ENCODE data around the gene DNAAF6.

DNAAF6 gene

DNA sequence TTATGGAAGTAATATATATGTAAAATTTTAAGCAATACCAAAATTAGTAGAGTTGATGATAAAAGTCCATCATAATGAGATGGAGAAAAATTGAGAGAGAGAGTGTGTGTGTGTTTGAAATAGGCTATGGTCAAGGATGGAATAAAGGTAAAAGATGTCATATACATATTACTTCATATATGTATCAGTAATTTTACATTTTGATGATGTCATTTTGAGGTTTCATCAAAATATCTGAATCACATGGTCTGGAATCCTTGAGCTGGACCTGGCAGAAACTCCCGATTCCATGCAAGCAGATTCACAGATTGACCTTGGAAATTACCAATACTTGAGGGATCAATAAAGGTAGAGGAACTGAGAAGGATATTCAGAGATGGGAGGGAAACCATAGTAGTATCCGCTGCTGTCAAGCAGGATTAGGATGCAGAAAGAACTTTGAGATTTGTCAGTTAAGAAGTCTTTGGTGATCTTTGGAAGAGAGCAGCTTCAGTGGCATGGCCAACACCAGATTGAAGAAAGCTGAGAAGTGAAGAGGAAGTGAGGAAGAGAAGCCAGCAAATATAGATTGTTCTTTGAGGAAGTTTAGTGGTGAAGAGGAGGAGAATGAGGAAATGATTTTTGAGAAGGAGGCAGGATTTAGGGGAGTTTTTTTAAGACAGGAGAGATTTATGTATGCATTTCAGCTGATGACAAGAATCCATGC, 21.5 kb downstream of the DNAAF6 start:
- ATAC-seq (ENCODE audit: low read depth): no peak
- H3K36me3 ChIP-seq (ENCODE audit: low read depth): no peaks in the 10 kb centered on the region
- no peaks in the 10 kb centered on the region for H3K27me3 ChIP-seq (ENCODE audit: insufficient read depth, poor library complexity, severe bottlenecking)
- no peak overlapping the region for H3K4me3 ChIP-seq (ENCODE audit: severe bottlenecking)
- no peaks in the 10 kb centered on the region for H3K9me3 ChIP-seq (ENCODE audit: severe bottlenecking)
- DNase-seq (ENCODE audit: low spot score): no peak
- no peaks in the 10 kb centered on the region for H3K4me1 ChIP-seq (ENCODE audit: insufficient read depth, poor library complexity, severe bottlenecking)
- TF ChIP-seq, protein P1, sequence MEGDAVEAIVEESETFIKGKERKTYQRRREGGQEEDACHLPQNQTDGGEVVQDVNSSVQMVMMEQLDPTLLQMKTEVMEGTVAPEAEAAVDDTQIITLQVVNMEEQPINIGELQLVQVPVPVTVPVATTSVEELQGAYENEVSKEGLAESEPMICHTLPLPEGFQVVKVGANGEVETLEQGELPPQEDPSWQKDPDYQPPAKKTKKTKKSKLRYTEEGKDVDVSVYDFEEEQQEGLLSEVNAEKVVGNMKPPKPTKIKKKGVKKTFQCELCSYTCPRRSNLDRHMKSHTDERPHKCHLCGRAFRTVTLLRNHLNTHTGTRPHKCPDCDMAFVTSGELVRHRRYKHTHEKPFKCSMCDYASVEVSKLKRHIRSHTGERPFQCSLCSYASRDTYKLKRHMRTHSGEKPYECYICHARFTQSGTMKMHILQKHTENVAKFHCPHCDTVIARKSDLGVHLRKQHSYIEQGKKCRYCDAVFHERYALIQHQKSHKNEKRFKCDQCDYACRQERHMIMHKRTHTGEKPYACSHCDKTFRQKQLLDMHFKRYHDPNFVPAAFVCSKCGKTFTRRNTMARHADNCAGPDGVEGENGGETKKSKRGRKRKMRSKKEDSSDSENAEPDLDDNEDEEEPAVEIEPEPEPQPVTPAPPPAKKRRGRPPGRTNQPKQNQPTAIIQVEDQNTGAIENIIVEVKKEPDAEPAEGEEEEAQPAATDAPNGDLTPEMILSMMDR (IDR thresholded peaks at IDR 0.05; ENCODE audit: poor library complexity, severe bottlenecking): no peak
- H3K27ac ChIP-seq (ENCODE audit: poor library complexity, severe bottlenecking): no peak overlapping the region

DNA sequence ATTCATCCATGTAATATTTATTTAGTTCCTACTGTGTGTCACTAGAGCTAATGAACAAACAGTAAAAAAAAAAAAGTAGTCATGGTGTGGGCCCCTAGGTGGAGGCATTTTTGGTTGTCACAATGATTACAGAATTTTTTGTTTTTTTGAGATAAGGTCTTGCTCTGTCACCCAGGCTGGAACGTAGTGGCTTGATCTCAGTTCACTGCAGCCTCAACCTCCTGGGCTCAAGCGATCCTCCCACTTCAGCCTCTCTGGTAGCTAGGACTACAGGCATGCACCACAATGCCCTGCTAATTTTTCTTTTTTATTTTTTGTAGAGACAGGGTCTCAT, 22.0 kb downstream of the DNAAF6 start:
- Histone ChIP-seq H3K27me3 (ENCODE audit: insufficient read depth, poor library complexity, severe bottlenecking) (no peaks in the 10 kb centered on the region), H3K9me3 (ENCODE audit: severe bottlenecking) (no peaks in the 10 kb centered on the region), H3K4me3 (ENCODE audit: severe bottlenecking) (no peak overlapping the region), H3K27ac (ENCODE audit: poor library complexity, severe bottlenecking) (no peak overlapping the region), H3K36me3 (ENCODE audit: low read depth) (no peaks in the 10 kb centered on the region), H3K4me1 (ENCODE audit: insufficient read depth, poor library complexity, severe bottlenecking) (no peaks in the 10 kb centered on the region)
- ATAC-seq (ENCODE audit: low read depth): no peak
- no peak for DNase-seq (ENCODE audit: low spot score)
- TF ChIP-seq, protein P1 (IDR thresholded peaks at IDR 0.05; ENCODE audit: poor library complexity, severe bottlenecking): no peak

DNA sequence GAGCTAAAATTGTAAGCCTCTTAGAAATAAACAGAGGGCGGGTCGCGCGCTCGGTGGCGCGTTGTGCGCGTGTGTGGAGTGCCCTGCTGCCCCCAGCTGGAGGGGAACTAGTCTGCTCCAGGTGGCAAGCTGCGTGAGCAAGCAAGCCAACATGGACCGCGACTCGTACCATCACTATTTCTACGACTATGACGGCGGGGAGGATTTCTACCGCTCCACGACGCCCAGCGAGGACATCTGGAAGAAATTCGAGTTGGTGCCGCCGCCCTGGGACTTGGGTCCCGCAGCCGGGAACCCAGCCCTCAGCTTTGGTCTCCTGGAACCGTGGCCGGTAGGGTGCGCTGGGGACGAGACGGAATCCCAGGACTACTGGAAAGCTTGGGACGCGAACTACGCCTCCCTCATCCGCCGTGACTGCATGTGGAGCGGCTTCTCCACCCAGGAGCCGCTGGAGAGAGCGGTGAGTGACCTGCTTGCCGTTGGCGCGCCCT, 66.1 kb downstream of the DNAAF6 start:
- Histone ChIP-seq H3K4me1 (ENCODE audit: insufficient read depth, poor library complexity, severe bottlenecking) (no peaks in the 10 kb centered on the region), H3K9me3 (ENCODE audit: severe bottlenecking) (no peaks in the 10 kb centered on the region), H3K4me3 (ENCODE audit: severe bottlenecking) (peak overlapping the region; percentile 13), H3K27ac (ENCODE audit: poor library complexity, severe bottlenecking) (no peak overlapping the region), H3K27me3 (ENCODE audit: insufficient read depth, poor library complexity, severe bottlenecking) (no peaks in the 10 kb centered on the region), H3K36me3 (ENCODE audit: low read depth) (no peaks in the 10 kb centered on the region)
- DNase-seq (ENCODE audit: low spot score): no peak
- peak; percentile 66; the same call in 2 of the 3 replicates for ATAC-seq (ENCODE audit: low read depth)
- TF ChIP-seq, protein P1 (IDR thresholded peaks at IDR 0.05; ENCODE audit: poor library complexity, severe bottlenecking): peak; percentile 41

DNA sequence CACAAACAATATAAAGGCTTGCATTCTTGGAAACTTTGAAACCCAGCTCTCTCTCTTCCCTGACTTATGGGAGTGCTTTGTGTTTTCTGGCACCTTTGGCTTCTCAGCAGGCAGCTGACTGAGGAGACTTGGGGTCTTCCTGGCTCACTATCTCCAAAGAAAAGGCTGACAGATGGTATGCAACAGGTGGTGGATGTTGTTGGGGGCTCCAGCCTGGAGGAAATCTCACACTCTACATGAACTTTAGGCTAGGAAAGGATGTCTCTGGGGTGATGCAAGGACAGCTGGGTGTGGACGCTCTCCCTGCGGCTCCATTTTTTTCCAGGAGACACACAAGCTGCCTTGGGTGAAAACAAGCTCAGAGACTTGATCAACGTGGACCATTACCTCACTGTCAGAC, 67.4 kb downstream of the DNAAF6 start:
- Histone ChIP-seq H3K4me3 (ENCODE audit: severe bottlenecking) (no peak overlapping the region), H3K36me3 (ENCODE audit: low read depth) (no peaks in the 10 kb centered on the region), H3K27ac (ENCODE audit: poor library complexity, severe bottlenecking) (no peak overlapping the region), H3K27me3 (ENCODE audit: insufficient read depth, poor library complexity, severe bottlenecking) (no peaks in the 10 kb centered on the region), H3K4me1 (ENCODE audit: insufficient read depth, poor library complexity, severe bottlenecking) (no peaks in the 10 kb centered on the region), H3K9me3 (ENCODE audit: severe bottlenecking) (no peaks in the 10 kb centered on the region)
- no peak for DNase-seq (ENCODE audit: low spot score)
- no peak for ATAC-seq (ENCODE audit: low read depth)
- TF ChIP-seq, protein P1 (IDR thresholded peaks at IDR 0.05; ENCODE audit: poor library complexity, severe bottlenecking): no peak

GRCh38 chrX:107288676-107289075, 82.3 kb downstream of the DNAAF6 start:
- ATAC-seq (ENCODE audit: low read depth): no peak
- TF ChIP-seq, protein P1 (IDR thresholded peaks at IDR 0.05; ENCODE audit: poor library complexity, severe bottlenecking): no peak

More at GRCh38 chrX:107288676-107289075, 82.3 kb downstream of the DNAAF6 start:
- no peak overlapping the region for H3K27ac ChIP-seq (ENCODE audit: poor library complexity, severe bottlenecking)
- no peaks in the 10 kb centered on the region for H3K4me1 ChIP-seq (ENCODE audit: insufficient read depth, poor library complexity, severe bottlenecking)
- H3K27me3 ChIP-seq (ENCODE audit: insufficient read depth, poor library complexity, severe bottlenecking): no peaks in the 10 kb centered on the region
- H3K36me3 ChIP-seq (ENCODE audit: low read depth): no peaks in the 10 kb centered on the region
- no peaks in the 10 kb centered on the region for H3K9me3 ChIP-seq (ENCODE audit: severe bottlenecking)
- no peak overlapping the region for H3K4me3 ChIP-seq (ENCODE audit: severe bottlenecking)
- DNase-seq (ENCODE audit: low spot score): no peak

All from RWPE2 (cell line).